Loucy (cell line): ENCODE data around the gene KRTAP4-5.
"Not testable (repeated sequence)": the region's sequence is repeated elsewhere in the genome, so short reads cannot be mapped to it uniquely, and the experiment has no call there.

Source experiments
- H2AFZ ChIP-seq: fragments of 200-600 bp; sonication (generic); 2 replicates; pipeline ENCODE4 v1.6.0; 2016; ENCODE audit warnings: antibody characterized with exemption, mild to moderate bottlenecking, low read length, moderate library complexity
- H3F3A ChIP-seq: fragments of 200-600 bp; 2 replicates; pipeline ENCODE4 v1.6.0; 2016; ENCODE audit warnings: antibody characterized with exemption, low read depth, mild to moderate bottlenecking
- H3K27me3 ChIP-seq: fragments of 200-600 bp; sonication (generic); 2 replicates; pipeline ENCODE4 v1.6.1; 2014; ENCODE audit warnings: low read length, mild to moderate bottlenecking; ENCODE audit not compliant: insufficient read depth, poor library complexity, severe bottlenecking
- H3K36me3 ChIP-seq: fragments of 200-600 bp; sonication (generic); 2 replicates; pipeline ENCODE4 v1.6.1; 2016; ENCODE audit warnings: low read length; ENCODE audit not compliant: insufficient read depth
- H3K4me1 ChIP-seq: fragments of 200-600 bp; sonication (generic); 2 replicates; pipeline ENCODE4 v1.5.1; 2014; ENCODE audit warnings: low read length, mild to moderate bottlenecking; ENCODE audit not compliant: insufficient read depth, poor library complexity, severe bottlenecking
- H3K4me2 ChIP-seq: fragments of 200-600 bp; sonication (generic); 2 replicates; pipeline ENCODE4 v1.6.0; 2014; ENCODE audit warnings: antibody characterized with exemption, low read length, low read depth, mild to moderate bottlenecking; ENCODE audit not compliant: poor library complexity, severe bottlenecking
- H3K4me3 ChIP-seq: fragments of 200-600 bp; sonication (generic); 2 replicates; pipeline ENCODE4 v1.5.1; 2014; ENCODE audit warnings: low read length, mild to moderate bottlenecking, mixed read lengths; ENCODE audit not compliant: poor library complexity, severe bottlenecking
- H3K79me2 ChIP-seq: fragments of 200-600 bp; sonication (generic); 2 replicates; pipeline ENCODE4 v1.6.1; 2014; ENCODE audit warnings: low read length; ENCODE audit not compliant: insufficient read depth
- H3K9ac ChIP-seq: fragments of 200-600 bp; sonication (generic); 2 replicates; pipeline ENCODE4 v1.6.0; 2014; ENCODE audit warnings: mild to moderate bottlenecking, low read depth, low read length, moderate library complexity; ENCODE audit not compliant: poor library complexity, severe bottlenecking
- H3K9me2 ChIP-seq: fragments of 200-600 bp; sonication (generic); replicated peaks from 2 replicates; pipeline ENCODE4 v1.6.1; 2016; ENCODE audit warnings: low read depth, low read length, mixed read lengths
- H3K9me3 ChIP-seq: fragments of 200-600 bp; sonication (generic); 2 replicates; pipeline ENCODE4 v1.6.1; 2014; ENCODE audit warnings: mild to moderate bottlenecking, antibody characterized with exemption, low read length, low read depth; ENCODE audit not compliant: insufficient read depth
- H4K20me1 ChIP-seq: fragments of 200-600 bp; sonication (generic); 2 replicates; pipeline ENCODE4 v1.6.0; 2014; ENCODE audit warnings: antibody characterized with exemption, low read length, mild to moderate bottlenecking; ENCODE audit not compliant: insufficient read depth, poor library complexity, severe bottlenecking
- EZH2phosphoT487 ChIP-seq: fragments of 200-600 bp; IDR thresholded peaks from 2 replicates; pipeline ENCODE4 v1.6.1; 2018; ENCODE audit warnings: antibody characterized with exemption, mild to moderate bottlenecking, moderate library complexity, borderline replicate concordance
- TF ChIP-seq, protein P1 (sequence below): fragments of 200-600 bp; sonication (generic); conservative IDR thresholded peaks from 2 replicates; pipeline ENCODE4 v1.5.1; 2014; ENCODE audit warnings: mild to moderate bottlenecking, antibody characterized with exemption, low read length

Gene KRTAP4-5

DNA sequence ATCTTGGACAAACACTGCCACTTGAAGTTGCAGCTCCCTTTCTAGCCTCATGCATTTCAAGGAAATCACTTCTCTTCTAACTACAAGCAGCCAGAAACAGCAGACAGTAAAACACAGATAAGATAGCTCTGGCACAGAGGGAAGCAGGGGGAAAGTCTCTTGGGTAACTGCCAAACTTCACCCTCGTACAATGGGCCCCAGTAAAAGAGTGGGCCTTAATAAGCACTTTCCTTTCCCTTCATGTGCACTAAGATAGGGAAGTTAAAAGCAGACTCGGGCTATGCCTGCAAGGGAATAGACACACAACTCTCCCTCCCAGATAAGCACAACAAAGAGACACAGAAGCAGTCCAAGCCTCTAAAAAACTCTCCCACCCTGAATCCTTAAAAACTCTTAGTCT, 4.2 kb upstream of the KRTAP4-5 start:
- no peak overlapping the region for H3K4me3 ChIP-seq
- no peaks in the 10 kb centered on the region for H3K9me2 ChIP-seq
- no peak overlapping the region for H2AFZ ChIP-seq
- H3K4me1 ChIP-seq, result no peaks in the 10 kb centered on the region
- H3K27me3 ChIP-seq, result no peaks in the 10 kb centered on the region
- no peaks in the 10 kb centered on the region for H3K9me3 ChIP-seq
- H4K20me1 ChIP-seq, result no peaks in the 10 kb centered on the region
- no peak overlapping the region for H3K9ac ChIP-seq
- H3K36me3 ChIP-seq, result no peaks in the 10 kb centered on the region
- H3K4me2 ChIP-seq, result no peak overlapping the region
- H3K79me2 ChIP-seq, result no peaks in the 10 kb centered on the region
- no peak for TF ChIP-seq EZH2phosphoT487
- H3F3A ChIP-seq, result no peaks in the 10 kb centered on the region

DNA sequence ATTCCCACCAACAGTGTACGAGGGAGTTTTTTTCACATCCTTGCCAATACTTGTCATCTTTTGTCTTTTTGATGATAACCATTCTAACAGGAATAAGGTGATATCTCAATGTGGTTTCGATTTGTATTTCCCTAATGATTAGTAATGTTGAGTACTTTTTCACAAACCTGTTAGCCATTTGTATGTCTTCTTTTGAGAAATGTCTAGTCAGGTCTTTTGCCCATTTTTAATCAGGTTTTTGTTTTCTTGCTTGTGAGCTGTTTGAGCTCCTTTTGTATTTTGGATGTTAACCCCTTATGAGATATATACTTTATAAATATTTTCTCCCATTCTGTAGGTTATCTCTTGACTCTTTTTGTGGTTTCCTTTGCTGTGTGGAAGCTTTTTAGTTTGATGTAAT, 1.9 kb upstream of the KRTAP4-5 start:
- Histone ChIP-seq H3K9me3 (no peaks in the 10 kb centered on the region), H3K27me3 (no peaks in the 10 kb centered on the region), H3K9ac (no peak overlapping the region), H2AFZ (no peak overlapping the region), H3K36me3 (no peaks in the 10 kb centered on the region), H3K79me2 (no peaks in the 10 kb centered on the region), H3K4me1 (peaks cover 4% of the 10 kb centered on the region), H3K9me2 (no peaks in the 10 kb centered on the region), H3K4me2 (no peak overlapping the region), H3F3A (no peaks in the 10 kb centered on the region), H3K4me3 (no peak overlapping the region), H4K20me1 (no peaks in the 10 kb centered on the region)
- TF ChIP-seq, protein P1, sequence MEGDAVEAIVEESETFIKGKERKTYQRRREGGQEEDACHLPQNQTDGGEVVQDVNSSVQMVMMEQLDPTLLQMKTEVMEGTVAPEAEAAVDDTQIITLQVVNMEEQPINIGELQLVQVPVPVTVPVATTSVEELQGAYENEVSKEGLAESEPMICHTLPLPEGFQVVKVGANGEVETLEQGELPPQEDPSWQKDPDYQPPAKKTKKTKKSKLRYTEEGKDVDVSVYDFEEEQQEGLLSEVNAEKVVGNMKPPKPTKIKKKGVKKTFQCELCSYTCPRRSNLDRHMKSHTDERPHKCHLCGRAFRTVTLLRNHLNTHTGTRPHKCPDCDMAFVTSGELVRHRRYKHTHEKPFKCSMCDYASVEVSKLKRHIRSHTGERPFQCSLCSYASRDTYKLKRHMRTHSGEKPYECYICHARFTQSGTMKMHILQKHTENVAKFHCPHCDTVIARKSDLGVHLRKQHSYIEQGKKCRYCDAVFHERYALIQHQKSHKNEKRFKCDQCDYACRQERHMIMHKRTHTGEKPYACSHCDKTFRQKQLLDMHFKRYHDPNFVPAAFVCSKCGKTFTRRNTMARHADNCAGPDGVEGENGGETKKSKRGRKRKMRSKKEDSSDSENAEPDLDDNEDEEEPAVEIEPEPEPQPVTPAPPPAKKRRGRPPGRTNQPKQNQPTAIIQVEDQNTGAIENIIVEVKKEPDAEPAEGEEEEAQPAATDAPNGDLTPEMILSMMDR, result no peak
- no peak for TF ChIP-seq EZH2phosphoT487

DNA sequence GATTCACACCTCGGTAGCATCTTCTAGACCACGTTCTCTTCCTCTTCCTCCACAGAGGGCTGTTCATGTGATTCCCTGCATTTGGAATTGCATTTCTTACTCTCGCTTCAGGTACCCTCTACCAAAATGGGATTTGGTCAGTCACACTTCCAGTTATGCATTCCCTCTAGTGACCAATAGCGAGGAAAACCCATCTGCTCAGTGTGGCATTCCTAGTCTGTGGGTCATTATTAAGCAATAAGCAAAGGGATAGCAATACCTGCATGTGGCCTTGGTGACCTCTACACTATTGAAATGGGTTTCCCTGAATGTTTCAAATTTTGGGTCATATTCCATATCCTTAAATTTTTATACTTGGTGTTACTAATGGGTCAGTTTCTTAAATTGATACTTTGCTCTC, 401 bp upstream of the KRTAP4-5 start:
- H3K79me2 ChIP-seq, result no peaks in the 10 kb centered on the region
- H3K27me3 ChIP-seq, result no peaks in the 10 kb centered on the region
- no peak overlapping the region for H2AFZ ChIP-seq
- no peaks in the 10 kb centered on the region for H3F3A ChIP-seq
- H3K4me3 ChIP-seq, result no peak overlapping the region
- H3K9me2 ChIP-seq, result no peaks in the 10 kb centered on the region
- no peaks in the 10 kb centered on the region for H4K20me1 ChIP-seq
- no peak overlapping the region for H3K9ac ChIP-seq
- H3K4me1 ChIP-seq, result peaks cover 4% of the 10 kb centered on the region
- H3K4me2 ChIP-seq, result no peak overlapping the region
- no peaks in the 10 kb centered on the region for H3K36me3 ChIP-seq
- no peaks in the 10 kb centered on the region for H3K9me3 ChIP-seq
- TF ChIP-seq, protein P1, result no peak
- TF ChIP-seq EZH2phosphoT487, result no peak

DNA sequence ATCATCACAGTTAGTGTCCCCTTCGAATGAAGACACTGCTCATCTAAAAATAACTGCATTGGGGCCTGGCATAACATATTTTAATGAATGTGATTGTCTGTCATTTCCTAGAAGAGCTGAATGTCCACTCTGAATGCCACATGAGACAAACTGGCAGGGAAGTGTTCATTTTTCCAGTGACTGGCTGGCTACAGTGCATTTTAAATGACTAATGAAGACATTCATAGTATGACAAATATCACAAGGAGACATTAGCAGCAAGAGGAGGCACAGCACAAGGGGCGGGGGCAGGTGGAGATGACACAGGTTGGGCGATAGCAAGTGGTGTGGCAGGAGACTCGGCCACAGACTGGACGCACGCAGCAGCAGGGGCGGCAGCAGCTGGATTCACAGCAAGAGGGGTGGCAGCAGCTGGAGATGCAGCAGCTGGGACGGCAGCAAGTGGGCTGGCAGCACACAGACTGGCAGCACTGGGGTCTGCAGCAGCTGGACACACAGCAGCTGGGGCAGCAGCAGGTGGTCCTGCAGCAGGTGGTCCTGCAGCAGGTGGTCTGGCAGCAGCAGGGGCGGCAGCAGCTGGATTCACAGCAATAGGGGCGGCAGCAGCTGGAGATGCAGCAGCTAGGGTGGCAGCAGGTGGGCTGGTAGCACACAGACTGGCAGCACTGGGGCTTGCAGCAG, 514 bp downstream of the KRTAP4-5 start:
- not testable (repeated sequence) for H3K9me3 ChIP-seq, H3K4me1 ChIP-seq, H3F3A ChIP-seq, H3K4me2 ChIP-seq, H3K9ac ChIP-seq, H3K9me2 ChIP-seq, H2AFZ ChIP-seq, H4K20me1 ChIP-seq, H3K27me3 ChIP-seq, H3K4me3 ChIP-seq, H3K79me2 ChIP-seq, H3K36me3 ChIP-seq
